ENCODE data around the gene TBC1D14.
A peak's percentile ranks its signal among the peaks of the same experiment; 100 is the strongest.

Gene TBC1D14

GRCh38 chr4:6983544-6984142, 74.0 kb downstream of the TBC1D14 start:
- no peak for DNase-seq

- no peak for DNase-seq
Measured at GRCh38 chr4:6984612-6985425, 75.2 kb downstream of the TBC1D14 start.

- no peak for DNase-seq
Measured at GRCh38 chr4:6986072-6986780, 76.6 kb downstream of the TBC1D14 start.

GRCh38 chr4:6986781-6987587, 77.4 kb downstream of the TBC1D14 start:
- DNase-seq: peak; percentile 89 to 92

- DNase-seq: peak in 1 of 2 experiments; percentile 54
Measured at GRCh38 chr4:6987588-6987961, 77.9 kb downstream of the TBC1D14 start.

- no peak for DNase-seq
Measured at GRCh38 chr4:6988016-6988715, 78.5 kb downstream of the TBC1D14 start.

GRCh38 chr4:6989331-6989923, 79.8 kb downstream of the TBC1D14 start:
- DNase-seq: no peak

GRCh38 chr4:6990661-6991060, 81.0 kb downstream of the TBC1D14 start:
- DNase-seq: no peak

GRCh38 chr4:6991249-6991648, 81.6 kb downstream of the TBC1D14 start:
- no peak for DNase-seq

GRCh38 chr4:6991771-6992557, 82.3 kb downstream of the TBC1D14 start:
- DNase-seq: no peak

GRCh38 chr4:6992728-6993677, 83.4 kb downstream of the TBC1D14 start:
- peak; percentile 14 to 56 for DNase-seq

- no peak for DNase-seq
Measured at GRCh38 chr4:6996481-6996880, 86.9 kb downstream of the TBC1D14 start.

- DNase-seq: no peak
Measured at GRCh38 chr4:6999172-7000086, 89.8 kb downstream of the TBC1D14 start.

GRCh38 chr4:7000421-7001176, 91.0 kb downstream of the TBC1D14 start:
- DNase-seq: no peak

GRCh38 chr4:7001271-7001670, 91.6 kb downstream of the TBC1D14 start:
- DNase-seq: no peak

GRCh38 chr4:7002336-7002735, 92.7 kb downstream of the TBC1D14 start:
- DNase-seq: no peak

- no peak for DNase-seq
Measured at GRCh38 chr4:7003176-7003878, 93.7 kb downstream of the TBC1D14 start.

All from NCI-H187 (cell line).